ENCODE results near the gene PNPLA4. TPM values are rescaled to one million over a fixed set of nuclear protein-coding genes. Genes with fewer than 3 reads are reported as not detected.

PNPLA4 gene
- total RNA-seq, 1 experiment from 2014 or later, result 13.5 TPM

GRCh38 chrX:7876957-7877356, 50.3 kb downstream of the PNPLA4 start:
- Mint-ChIP-seq H3K4me1 (ENCODE audit: low read depth, unreplicated experiment) (no peaks in the 10 kb centered on the region), H3K36me3 (ENCODE audit: insufficient read depth, unreplicated experiment) (no peaks in the 10 kb centered on the region), H3K9me3 (ENCODE audit: unreplicated experiment) (no peaks in the 10 kb centered on the region), H3K27me3 (ENCODE audit: insufficient read depth, unreplicated experiment) (peaks cover 6% of the 10 kb centered on the region), H3K4me3 (ENCODE audit: unreplicated experiment) (no peak overlapping the region), H3K27ac (ENCODE audit: unreplicated experiment) (no peak overlapping the region)
- ChIA-PET CTCF (no interaction called here), POLR2A (no interaction called here)
- H3K4me3 ChIP-seq (ENCODE audit: low read depth, low read length), result no peak overlapping the region
- no peak for TF ChIP-seq CTCF (IDR thresholded peaks at IDR 0.05; ENCODE audit: insufficient read depth in 1 of 2, low read depth in 1 of 2, low read length in 1 of 2, severe bottlenecking in 1 of 2, unreplicated experiment in 1 of 2)
- no peaks in the 10 kb centered on the region for H3K27me3 ChIP-seq (replicated peaks; ENCODE audit: control insufficient read depth, insufficient read depth, low read length)
- no peaks in the 10 kb centered on the region for H3K4me1 ChIP-seq
- intact Hi-C loops (cut with micrococcal nuclease; ENCODE audit: unreplicated experiment), result no loop called here
- H3K36me3 ChIP-seq (ENCODE audit: control insufficient read depth, insufficient read depth, low read length), result no peaks in the 10 kb centered on the region
- DNase-seq, result no peak
- no peaks in the 10 kb centered on the region for H3K9me3 ChIP-seq
- BruUV-seq (replicated peaks), result no TSS peak

GRCh38 chrX:7872042-7872441, 55.2 kb downstream of the PNPLA4 start:
- H3K36me3 ChIP-seq (ENCODE audit: control insufficient read depth, insufficient read depth, low read length), result no peaks in the 10 kb centered on the region
- Mint-ChIP-seq H3K9me3 (ENCODE audit: unreplicated experiment) (no peaks in the 10 kb centered on the region), H3K4me3 (ENCODE audit: unreplicated experiment) (no peak overlapping the region), H3K27ac (ENCODE audit: unreplicated experiment) (no peak overlapping the region), H3K27me3 (ENCODE audit: insufficient read depth, unreplicated experiment) (peaks cover 10% of the 10 kb centered on the region), H3K4me1 (ENCODE audit: low read depth, unreplicated experiment) (no peaks in the 10 kb centered on the region), H3K36me3 (ENCODE audit: insufficient read depth, unreplicated experiment) (no peaks in the 10 kb centered on the region)
- H3K9me3 ChIP-seq, result no peaks in the 10 kb centered on the region
- no peak overlapping the region for H3K4me3 ChIP-seq (ENCODE audit: low read depth, low read length)
- BruUV-seq (replicated peaks), result no TSS peak
- POLR2A ChIA-PET, result no interaction called here
- DNase-seq, result no peak
- no peaks in the 10 kb centered on the region for H3K4me1 ChIP-seq
- TF ChIP-seq CTCF (IDR thresholded peaks at IDR 0.05; ENCODE audit: insufficient read depth in 1 of 2, low read depth in 1 of 2, low read length in 1 of 2, severe bottlenecking in 1 of 2, unreplicated experiment in 1 of 2), result no peak
- no peaks in the 10 kb centered on the region for H3K27me3 ChIP-seq (replicated peaks; ENCODE audit: control insufficient read depth, insufficient read depth, low read length)
- intact Hi-C loops (cut with micrococcal nuclease; ENCODE audit: unreplicated experiment), result no loop called here
- CTCF ChIA-PET, result no interaction called here

GRCh38 chrX:7852166-7852565, 75.0 kb downstream of the PNPLA4 start:
- H3K9me3 Mint-ChIP-seq (ENCODE audit: unreplicated experiment), result peaks cover 20% of the 10 kb centered on the region
- ChIA-PET POLR2A (no interaction called here), CTCF (no interaction called here)
- H3K27ac Mint-ChIP-seq (ENCODE audit: unreplicated experiment), result no peak overlapping the region
- Histone ChIP-seq H3K4me1 (peaks cover 5% of the 10 kb centered on the region), H3K36me3 (ENCODE audit: control insufficient read depth, insufficient read depth, low read length) (no peaks in the 10 kb centered on the region), H3K4me3 (ENCODE audit: low read depth, low read length) (no peak overlapping the region), H3K9me3 (no peaks in the 10 kb centered on the region), H3K27me3 (replicated peaks; ENCODE audit: control insufficient read depth, insufficient read depth, low read length) (no peaks in the 10 kb centered on the region)
- peaks cover 13% of the 10 kb centered on the region for H3K4me1 Mint-ChIP-seq (ENCODE audit: low read depth, unreplicated experiment)
- BruUV-seq (replicated peaks), result no TSS peak
- H3K4me3 Mint-ChIP-seq (ENCODE audit: unreplicated experiment), result no peak overlapping the region
- no peak for DNase-seq
- TF ChIP-seq CTCF (IDR thresholded peaks at IDR 0.05; ENCODE audit: insufficient read depth in 1 of 2, low read depth in 1 of 2, low read length in 1 of 2, severe bottlenecking in 1 of 2, unreplicated experiment in 1 of 2), result peak in 1 of 2 experiments; percentile 10
- H3K27me3 Mint-ChIP-seq (ENCODE audit: insufficient read depth, unreplicated experiment), result no peaks in the 10 kb centered on the region
- no peaks in the 10 kb centered on the region for H3K36me3 Mint-ChIP-seq (ENCODE audit: insufficient read depth, unreplicated experiment)
- intact Hi-C loops (cut with micrococcal nuclease; ENCODE audit: unreplicated experiment), result no loop called here

Other genes starting within 250 kb of the PNPLA4 start
- not detected in 2 replicates for gene VCX, start 84.2 kb downstream of the PNPLA4 start, total RNA-seq (2022)
- not detected in 2 replicates for gene VCX2, start 243.9 kb upstream of the PNPLA4 start, total RNA-seq (2022)